Gastroesophageal sphincter (tissue), 3 donors: Measurements from ENCODE around the gene FOXD4L1.
"Not testable (repeated sequence)": the region's sequence is repeated elsewhere in the genome, so short reads cannot be mapped to it uniquely, and the experiment has no call there.

Experiments
- POLR2A ChIP-seq, 2 donors: fragments of 450-650 bp; IDR thresholded peaks; one replicate each; pipeline ENCODE4 v1.6.1; 2017; ENCODE audit warnings: antibody characterized with exemption in 2 of 2, mild to moderate bottlenecking in 2 of 2, moderate library complexity in 1 of 2
- TF ChIP-seq, protein P1 (sequence below), 4 experiments: fragments of 200-600 bp in 2 of 4; fragments of 450-650 bp in 2 of 4; sonication (generic) in 1 of 4; IDR thresholded peaks; one replicate each; pipeline ENCODE4 v1.5.1; 2017 to 2019; ENCODE audit warnings: antibody characterized with exemption in 4 of 4, mild to moderate bottlenecking in 2 of 4, moderate library complexity in 2 of 4

DNA sequence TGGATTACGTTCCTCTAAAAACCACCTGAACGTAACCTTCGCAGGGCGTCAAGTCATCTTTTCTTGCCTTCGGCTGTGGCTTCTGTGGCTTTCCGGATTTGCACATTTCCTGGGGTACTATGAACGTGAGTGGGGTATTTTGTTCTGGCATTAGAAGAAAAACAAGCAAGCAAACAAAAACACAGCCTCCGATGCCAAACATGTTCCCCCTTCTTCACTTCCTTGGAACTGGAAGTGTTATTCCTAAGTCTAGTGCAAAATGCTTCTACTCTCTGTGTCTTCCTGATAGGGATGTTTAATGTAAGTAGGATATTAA lies 2.2 kb downstream of the FOXD4L1 start:
- TF ChIP-seq, protein P1, sequence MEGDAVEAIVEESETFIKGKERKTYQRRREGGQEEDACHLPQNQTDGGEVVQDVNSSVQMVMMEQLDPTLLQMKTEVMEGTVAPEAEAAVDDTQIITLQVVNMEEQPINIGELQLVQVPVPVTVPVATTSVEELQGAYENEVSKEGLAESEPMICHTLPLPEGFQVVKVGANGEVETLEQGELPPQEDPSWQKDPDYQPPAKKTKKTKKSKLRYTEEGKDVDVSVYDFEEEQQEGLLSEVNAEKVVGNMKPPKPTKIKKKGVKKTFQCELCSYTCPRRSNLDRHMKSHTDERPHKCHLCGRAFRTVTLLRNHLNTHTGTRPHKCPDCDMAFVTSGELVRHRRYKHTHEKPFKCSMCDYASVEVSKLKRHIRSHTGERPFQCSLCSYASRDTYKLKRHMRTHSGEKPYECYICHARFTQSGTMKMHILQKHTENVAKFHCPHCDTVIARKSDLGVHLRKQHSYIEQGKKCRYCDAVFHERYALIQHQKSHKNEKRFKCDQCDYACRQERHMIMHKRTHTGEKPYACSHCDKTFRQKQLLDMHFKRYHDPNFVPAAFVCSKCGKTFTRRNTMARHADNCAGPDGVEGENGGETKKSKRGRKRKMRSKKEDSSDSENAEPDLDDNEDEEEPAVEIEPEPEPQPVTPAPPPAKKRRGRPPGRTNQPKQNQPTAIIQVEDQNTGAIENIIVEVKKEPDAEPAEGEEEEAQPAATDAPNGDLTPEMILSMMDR (IDR thresholded peaks at IDR 0.05): not testable (repeated sequence)
- TF ChIP-seq POLR2A (IDR thresholded peaks at IDR 0.05): not testable (repeated sequence)
